ENCODE results near the gene KBTBD6. TPM values are rescaled to one million over a fixed set of nuclear protein-coding genes. Genes with fewer than 3 reads are reported as not detected.
"Not testable (repeated sequence)": the region's sequence is repeated elsewhere in the genome, so short reads cannot be mapped to it uniquely, and the experiment has no call there.

Gene KBTBD6
- total and polyA plus RNA-seq, 4 donors: 2.4 to 7.7 (median 3.7) TPM

GRCh38 chr13:41127701-41128100 is 4.9 kb downstream of the KBTBD6 start:
- DNase-seq: no peak
- no peak overlapping the region for H3K4me3 ChIP-seq (ENCODE audit: low read length in 2 of 2)
- 78 to 80% methylated on average over 3 of the region's 3 CpGs for WGBS, 2 donors
- intact Hi-C loops (cut with DNase I): no loop called here
- no peak for ATAC-seq (ENCODE audit: low FRiP score)
- H3K9me3 ChIP-seq (ENCODE audit: control insufficient read depth, low read length): no peaks in the 10 kb centered on the region
- no peaks in the 10 kb centered on the region for H3K27me3 ChIP-seq (ENCODE audit: control insufficient read depth in 1 of 2, insufficient read depth in 2 of 2, low read length in 1 of 2)
- H3K36me3 ChIP-seq (ENCODE audit: control insufficient read depth in 1 of 2, insufficient read depth in 2 of 2, low read length in 1 of 2): no peaks in the 10 kb centered on the region
- H3K27ac ChIP-seq (ENCODE audit: low read depth in 1 of 2, low read length in 2 of 2): no peak overlapping the region
- peaks cover 3 to 7% of the 10 kb centered on the region in 2 donors for H3K4me1 ChIP-seq (ENCODE audit: control insufficient read depth in 1 of 2, insufficient read depth in 2 of 2, low read length in 2 of 2)

GRCh38 chr13:41122838-41123237 is 9.8 kb downstream of the KBTBD6 start:
- H3K27me3 ChIP-seq (ENCODE audit: control insufficient read depth in 1 of 2, insufficient read depth in 2 of 2, low read length in 1 of 2): no peaks in the 10 kb centered on the region
- DNase-seq (no peak), ATAC-seq (ENCODE audit: low FRiP score) (no peak)
- H3K36me3 ChIP-seq (ENCODE audit: control insufficient read depth in 1 of 2, insufficient read depth in 2 of 2, low read length in 1 of 2): no peaks in the 10 kb centered on the region
- intact Hi-C loops (cut with DNase I): no loop called here
- no peaks in the 10 kb centered on the region for H3K9me3 ChIP-seq (ENCODE audit: control insufficient read depth, low read length)
- H3K27ac ChIP-seq (ENCODE audit: low read depth in 1 of 2, low read length in 2 of 2): no peak overlapping the region
- WGBS, 2 donors: 68 to 79% methylated on average over 2 of the region's 2 CpGs
- H3K4me1 ChIP-seq (ENCODE audit: control insufficient read depth in 1 of 2, insufficient read depth in 2 of 2, low read length in 2 of 2): no peaks in the 10 kb centered on the region
- H3K4me3 ChIP-seq (ENCODE audit: low read length in 2 of 2): no peak overlapping the region

- ATAC-seq (ENCODE audit: low FRiP score) (no peak), DNase-seq (no peak)
- Histone ChIP-seq H3K9me3 (ENCODE audit: control insufficient read depth, low read length) (no peaks in the 10 kb centered on the region), H3K27ac (ENCODE audit: low read depth in 1 of 2, low read length in 2 of 2) (no peak overlapping the region), H3K36me3 (ENCODE audit: control insufficient read depth in 1 of 2, insufficient read depth in 2 of 2, low read length in 1 of 2) (no peaks in the 10 kb centered on the region), H3K27me3 (ENCODE audit: control insufficient read depth in 1 of 2, insufficient read depth in 2 of 2, low read length in 1 of 2) (no peaks in the 10 kb centered on the region), H3K4me3 (ENCODE audit: low read length in 2 of 2) (no peak overlapping the region), H3K4me1 (ENCODE audit: control insufficient read depth in 1 of 2, insufficient read depth in 2 of 2, low read length in 2 of 2) (no peaks in the 10 kb centered on the region)
- intact Hi-C loops (cut with DNase I): no loop called here
- WGBS, 2 donors: 77 to 81% methylated on average over 4 of the region's 4 CpGs
These were observed 14.7 kb downstream of the KBTBD6 start for GRCh38 chr13:41117869-41118268.

DNA sequence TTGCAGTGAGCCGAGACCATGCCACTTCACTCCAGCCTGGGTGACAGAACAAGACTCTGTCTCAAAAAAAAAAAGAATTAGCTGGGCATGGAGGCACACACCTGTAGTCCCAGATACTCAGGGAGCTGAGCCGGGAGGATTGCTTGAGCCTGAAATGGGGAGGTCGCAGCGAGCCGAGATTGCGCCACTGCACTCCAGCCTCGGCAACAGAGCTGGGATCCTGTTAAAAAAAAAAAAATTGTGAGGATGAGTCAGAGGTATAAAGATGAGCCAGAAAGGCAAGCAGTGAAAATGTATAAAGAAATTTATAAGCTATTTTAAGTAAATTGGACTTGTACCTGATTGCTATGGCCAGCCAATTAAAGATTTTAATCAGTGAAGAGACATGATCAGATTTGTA is 21.1 kb downstream of the KBTBD6 start:
- Histone ChIP-seq H3K4me3 (ENCODE audit: low read length in 2 of 2) (no peak overlapping the region), H3K4me1 (ENCODE audit: control insufficient read depth in 1 of 2, insufficient read depth in 2 of 2, low read length in 2 of 2) (no peaks in the 10 kb centered on the region), H3K27ac (ENCODE audit: low read depth in 1 of 2, low read length in 2 of 2) (no peak overlapping the region), H3K27me3 (ENCODE audit: control insufficient read depth in 1 of 2, insufficient read depth in 2 of 2, low read length in 1 of 2) (no peaks in the 10 kb centered on the region), H3K9me3 (ENCODE audit: control insufficient read depth, low read length) (no peaks in the 10 kb centered on the region), H3K36me3 (ENCODE audit: control insufficient read depth in 1 of 2, insufficient read depth in 2 of 2, low read length in 1 of 2) (no peaks in the 10 kb centered on the region)
- 91 to 92% methylated on average over 7 of the region's 7 CpGs for WGBS, 2 donors
- intact Hi-C loops (cut with DNase I): no loop called here
- DNase-seq: no peak
- no peak for ATAC-seq (ENCODE audit: low FRiP score)

GRCh38 chr13:41107584-41108014 is 25.0 kb downstream of the KBTBD6 start:
- Histone ChIP-seq H3K36me3 (ENCODE audit: control insufficient read depth in 1 of 2, insufficient read depth in 2 of 2, low read length in 1 of 2) (no peaks in the 10 kb centered on the region), H3K9me3 (ENCODE audit: control insufficient read depth, low read length) (no peaks in the 10 kb centered on the region), H3K27ac (ENCODE audit: low read depth in 1 of 2, low read length in 2 of 2) (no peak overlapping the region), H3K4me1 (ENCODE audit: control insufficient read depth in 1 of 2, insufficient read depth in 2 of 2, low read length in 2 of 2) (no peaks in the 10 kb centered on the region), H3K4me3 (ENCODE audit: low read length in 2 of 2) (no peak overlapping the region), H3K27me3 (ENCODE audit: control insufficient read depth in 1 of 2, insufficient read depth in 2 of 2, low read length in 1 of 2) (no peaks in the 10 kb centered on the region)
- no peak for DNase-seq
- 84 to 91% methylated on average over 7 of the region's 7 CpGs for whole genome bisulfite sequencing, 2 donors
- no peak for ATAC-seq (ENCODE audit: low FRiP score)
- intact Hi-C loops (cut with DNase I): no loop called here

GRCh38 chr13:41107104-41107571 is 25.5 kb downstream of the KBTBD6 start:
- Histone ChIP-seq H3K9me3 (ENCODE audit: control insufficient read depth, low read length) (no peaks in the 10 kb centered on the region), H3K27ac (ENCODE audit: low read depth in 1 of 2, low read length in 2 of 2) (no peak overlapping the region), H3K36me3 (ENCODE audit: control insufficient read depth in 1 of 2, insufficient read depth in 2 of 2, low read length in 1 of 2) (no peaks in the 10 kb centered on the region), H3K27me3 (ENCODE audit: control insufficient read depth in 1 of 2, insufficient read depth in 2 of 2, low read length in 1 of 2) (no peaks in the 10 kb centered on the region), H3K4me3 (ENCODE audit: low read length in 2 of 2) (no peak overlapping the region), H3K4me1 (ENCODE audit: control insufficient read depth in 1 of 2, insufficient read depth in 2 of 2, low read length in 2 of 2) (no peaks in the 10 kb centered on the region)
- WGBS, 2 donors: 86 to 90% methylated on average over 14 to 15 of the region's 15 CpGs
- DNase-seq (no peak), ATAC-seq (ENCODE audit: low FRiP score) (no peak)
- intact Hi-C loops (cut with DNase I): no loop called here

DNA sequence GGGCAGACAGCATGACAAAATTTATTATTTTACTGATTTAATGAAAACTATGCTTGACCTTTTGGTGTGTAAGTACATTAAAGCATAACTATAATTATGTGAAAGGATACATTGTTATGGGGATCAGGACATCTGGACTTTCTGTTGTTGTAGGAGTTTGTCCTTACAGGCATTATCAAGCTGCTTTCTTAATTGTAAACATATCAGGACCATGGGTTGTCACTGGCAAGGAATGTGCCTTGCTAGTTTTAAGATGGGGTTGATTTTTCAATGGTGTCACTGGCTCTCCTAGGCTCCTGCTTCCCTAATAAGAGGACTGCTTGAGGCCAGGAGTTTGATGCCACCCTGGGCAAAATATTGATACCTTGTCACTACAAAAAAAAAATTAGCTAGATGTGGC is 32.6 kb downstream of the KBTBD6 start:
- H3K36me3 ChIP-seq (ENCODE audit: control insufficient read depth in 1 of 2, insufficient read depth in 2 of 2, low read length in 1 of 2): no peaks in the 10 kb centered on the region
- no peaks in the 10 kb centered on the region for H3K27me3 ChIP-seq (ENCODE audit: control insufficient read depth in 1 of 2, insufficient read depth in 2 of 2, low read length in 1 of 2)
- no peak overlapping the region for H3K27ac ChIP-seq (ENCODE audit: low read depth in 1 of 2, low read length in 2 of 2)
- H3K4me3 ChIP-seq (ENCODE audit: low read length in 2 of 2): no peak overlapping the region
- no peaks in the 10 kb centered on the region for H3K9me3 ChIP-seq (ENCODE audit: control insufficient read depth, low read length)
- ATAC-seq (ENCODE audit: low FRiP score): no peak
- intact Hi-C loops (cut with DNase I): no loop called here
- H3K4me1 ChIP-seq (ENCODE audit: control insufficient read depth in 1 of 2, insufficient read depth in 2 of 2, low read length in 2 of 2): no peaks in the 10 kb centered on the region
- no peak for DNase-seq

GRCh38 chr13:41098761-41099160 is 33.8 kb downstream of the KBTBD6 start:
- DNase-seq (no peak), ATAC-seq (ENCODE audit: low FRiP score) (no peak)
- no peak overlapping the region for H3K4me3 ChIP-seq (ENCODE audit: low read length in 2 of 2)
- 95 to 97% methylated on average over 1 of the region's 1 CpG for WGBS, 2 donors
- intact Hi-C loops (cut with DNase I): no loop called here
- no peaks in the 10 kb centered on the region for H3K27me3 ChIP-seq (ENCODE audit: control insufficient read depth in 1 of 2, insufficient read depth in 2 of 2, low read length in 1 of 2)
- H3K36me3 ChIP-seq (ENCODE audit: control insufficient read depth in 1 of 2, insufficient read depth in 2 of 2, low read length in 1 of 2): no peaks in the 10 kb centered on the region
- no peak overlapping the region for H3K27ac ChIP-seq (ENCODE audit: low read depth in 1 of 2, low read length in 2 of 2)
- H3K4me1 ChIP-seq (ENCODE audit: control insufficient read depth in 1 of 2, insufficient read depth in 2 of 2, low read length in 2 of 2): peaks cover 0 to 1% of the 10 kb centered on the region in 2 donors
- no peaks in the 10 kb centered on the region for H3K9me3 ChIP-seq (ENCODE audit: control insufficient read depth, low read length)

GRCh38 chr13:41095681-41096080 is 36.9 kb downstream of the KBTBD6 start:
- ATAC-seq (ENCODE audit: low FRiP score); intact Hi-C loops (cut with DNase I); H3K4me3 ChIP-seq (ENCODE audit: low read length in 2 of 2); H3K36me3 ChIP-seq (ENCODE audit: control insufficient read depth in 1 of 2, insufficient read depth in 2 of 2, low read length in 1 of 2); H3K9me3 ChIP-seq (ENCODE audit: control insufficient read depth, low read length); DNase-seq; H3K4me1 ChIP-seq (ENCODE audit: control insufficient read depth in 1 of 2, insufficient read depth in 2 of 2, low read length in 2 of 2); H3K27ac ChIP-seq (ENCODE audit: low read depth in 1 of 2, low read length in 2 of 2); H3K27me3 ChIP-seq (ENCODE audit: control insufficient read depth in 1 of 2, insufficient read depth in 2 of 2, low read length in 1 of 2): not testable (repeated sequence)
- WGBS, 2 donors: 92 to 95% methylated on average over 2 of the region's 2 CpGs
